ENCODE results near the gene CD300LF. TPM values are rescaled to one million over a fixed set of nuclear protein-coding genes. Genes with fewer than 3 reads are reported as not detected.

The CD300LF gene
- total RNA-seq, 1 experiment from 2014 or later: 2.4 TPM

- no peak for DNase-seq
- Mint-ChIP-seq H3K4me1 (ENCODE audit: low read depth, unreplicated experiment) (peaks cover 35% of the 10 kb centered on the region), H3K4me3 (ENCODE audit: unreplicated experiment) (peak overlapping the region; percentile 69), H3K36me3 (ENCODE audit: insufficient read depth, unreplicated experiment) (peaks cover 34% of the 10 kb centered on the region), H3K27ac (ENCODE audit: unreplicated experiment) (peak overlapping the region; percentile 94), H3K9me3 (ENCODE audit: unreplicated experiment) (no peaks in the 10 kb centered on the region), H3K27me3 (ENCODE audit: insufficient read depth, unreplicated experiment) (no peaks in the 10 kb centered on the region)
- Histone ChIP-seq H3K9me3 (no peaks in the 10 kb centered on the region), H3K4me3 (ENCODE audit: low read depth, low read length) (no peak overlapping the region), H3K36me3 (ENCODE audit: control insufficient read depth, insufficient read depth, low read length) (no peaks in the 10 kb centered on the region; the same call in none of the 2 replicates), H3K27me3 (replicated peaks; ENCODE audit: control insufficient read depth, insufficient read depth, low read length) (no peaks in the 10 kb centered on the region), H3K4me1 (peaks cover 86% of the 10 kb centered on the region)
- intact Hi-C loops (cut with micrococcal nuclease; ENCODE audit: unreplicated experiment): loop anchor here (1.0 to 2.0 kb wide), 2 partner anchors 12 to 16 kb away; partner anchors contain the start of genes NAT9 and NHERF1
- no TSS peak for BruUV-seq (replicated peaks)
- no peak for TF ChIP-seq CTCF (IDR thresholded peaks at IDR 0.05; ENCODE audit: insufficient read depth in 1 of 2, low read depth in 1 of 2, low read length in 1 of 2, severe bottlenecking in 1 of 2, unreplicated experiment in 1 of 2)
- POLR2A ChIA-PET: interaction anchor here (0.7 to 2.3 kb wide), 6 partner anchors 11 to 252 kb away, joined by 3 to 40 read pairs (median 6); partner anchors contain the start of genes FDXR, MRPL58 and NAT9
- CTCF ChIA-PET: interaction anchor here (0.5 to 5.0 kb wide), 10 partner anchors 10 to 103 kb away, joined by 3 to 102 read pairs (median 7); partner anchors contain the start of genes NAT9, NHERF1 and RAB37
Measured at GRCh38 chr17:74760404-74761105, 47.8 kb upstream of the CD300LF start.

- POLR2A ChIA-PET: interaction anchor here (0.6 to 2.3 kb wide), 6 partner anchors 10 to 113 kb away, joined by 3 to 40 read pairs (median 6); partner anchors contain the start of genes FDXR and NAT9
Measured at GRCh38 chr17:74759941-74760340, 47.2 kb upstream of the CD300LF start.

More at GRCh38 chr17:74759941-74760340, 47.2 kb upstream of the CD300LF start:
- Mint-ChIP-seq H3K27me3 (ENCODE audit: insufficient read depth, unreplicated experiment) (no peaks in the 10 kb centered on the region), H3K27ac (ENCODE audit: unreplicated experiment) (peak overlapping the region; percentile 94), H3K4me1 (ENCODE audit: low read depth, unreplicated experiment) (peaks cover 40% of the 10 kb centered on the region), H3K36me3 (ENCODE audit: insufficient read depth, unreplicated experiment) (peaks cover 37% of the 10 kb centered on the region), H3K9me3 (ENCODE audit: unreplicated experiment) (no peaks in the 10 kb centered on the region), H3K4me3 (ENCODE audit: unreplicated experiment) (peak overlapping the region; percentile 69)
- no peaks in the 10 kb centered on the region for H3K9me3 ChIP-seq
- TF ChIP-seq CTCF (IDR thresholded peaks at IDR 0.05; ENCODE audit: insufficient read depth in 1 of 2, low read depth in 1 of 2, low read length in 1 of 2, severe bottlenecking in 1 of 2, unreplicated experiment in 1 of 2): no peak
- peaks cover 79% of the 10 kb centered on the region for H3K4me1 ChIP-seq
- no peaks in the 10 kb centered on the region for H3K27me3 ChIP-seq (replicated peaks; ENCODE audit: control insufficient read depth, insufficient read depth, low read length)
- intact Hi-C loops (cut with micrococcal nuclease; ENCODE audit: unreplicated experiment): loop anchor here (1.0 to 2.0 kb wide), 2 partner anchors 12 to 17 kb away; partner anchors contain the start of genes NAT9 and NHERF1
- DNase-seq: peak; percentile 94
- CTCF ChIA-PET: interaction anchor here (0.5 to 5.0 kb wide), 10 partner anchors 10 to 103 kb away, joined by 3 to 102 read pairs (median 7); partner anchors contain the start of genes NAT9, NHERF1 and RAB37
- no peaks in the 10 kb centered on the region; the same call in none of the 2 replicates for H3K36me3 ChIP-seq (ENCODE audit: control insufficient read depth, insufficient read depth, low read length)
- H3K4me3 ChIP-seq (ENCODE audit: low read depth, low read length): no peak overlapping the region
- BruUV-seq (replicated peaks): no TSS peak
